IPS DF 6.9 (cell line): ENCODE measurements around the gene EGFL7.

Experiments used
- DNase-seq: peaks from one replicate; pipeline ENCODE4 v3.0.0-alpha.2; 2013; ENCODE audit warnings: low read depth, low spot score
- H3K27ac ChIP-seq: one replicate; pipeline ENCODE4 v1.5.1; 2013; ENCODE audit warnings: low read length, control low read depth
- H3K27me3 ChIP-seq: 2 replicates; pipeline ENCODE4 v1.6.1; 2013; ENCODE audit warnings: mild to moderate bottlenecking, low read length; ENCODE audit not compliant: control insufficient read depth, insufficient read depth
- H3K36me3 ChIP-seq: 2 replicates; pipeline ENCODE4 v1.6.1; 2013; ENCODE audit warnings: low read length; ENCODE audit not compliant: control insufficient read depth, insufficient read depth
- H3K4me1 ChIP-seq: 2 replicates; pipeline ENCODE4 v1.6.1; 2013; ENCODE audit warnings: low read length; ENCODE audit not compliant: control insufficient read depth, insufficient read depth
- H3K4me3 ChIP-seq: 2 replicates; pipeline ENCODE4 v1.5.1; 2013; ENCODE audit warnings: mild to moderate bottlenecking, low read length
- H3K9me3 ChIP-seq: 2 replicates; pipeline ENCODE4 v1.6.1; 2013; ENCODE audit warnings: low read length, inconsistent platforms; ENCODE audit not compliant: control insufficient read depth, insufficient read depth
- WGBS: extraction: QIAGEN DNeasy Blood & Tissue Kit; methylation state at CpG from one replicate; pipeline ENCODE4 v1.1.7; 2013; ENCODE audit warnings: mixed read lengths, missing lambda C conversion rate; ENCODE audit not compliant: insufficient read length, insufficient coverage; 5-methylcytosine and 5-hydroxymethylcytosine counted together

EGFL7 gene

DNA sequence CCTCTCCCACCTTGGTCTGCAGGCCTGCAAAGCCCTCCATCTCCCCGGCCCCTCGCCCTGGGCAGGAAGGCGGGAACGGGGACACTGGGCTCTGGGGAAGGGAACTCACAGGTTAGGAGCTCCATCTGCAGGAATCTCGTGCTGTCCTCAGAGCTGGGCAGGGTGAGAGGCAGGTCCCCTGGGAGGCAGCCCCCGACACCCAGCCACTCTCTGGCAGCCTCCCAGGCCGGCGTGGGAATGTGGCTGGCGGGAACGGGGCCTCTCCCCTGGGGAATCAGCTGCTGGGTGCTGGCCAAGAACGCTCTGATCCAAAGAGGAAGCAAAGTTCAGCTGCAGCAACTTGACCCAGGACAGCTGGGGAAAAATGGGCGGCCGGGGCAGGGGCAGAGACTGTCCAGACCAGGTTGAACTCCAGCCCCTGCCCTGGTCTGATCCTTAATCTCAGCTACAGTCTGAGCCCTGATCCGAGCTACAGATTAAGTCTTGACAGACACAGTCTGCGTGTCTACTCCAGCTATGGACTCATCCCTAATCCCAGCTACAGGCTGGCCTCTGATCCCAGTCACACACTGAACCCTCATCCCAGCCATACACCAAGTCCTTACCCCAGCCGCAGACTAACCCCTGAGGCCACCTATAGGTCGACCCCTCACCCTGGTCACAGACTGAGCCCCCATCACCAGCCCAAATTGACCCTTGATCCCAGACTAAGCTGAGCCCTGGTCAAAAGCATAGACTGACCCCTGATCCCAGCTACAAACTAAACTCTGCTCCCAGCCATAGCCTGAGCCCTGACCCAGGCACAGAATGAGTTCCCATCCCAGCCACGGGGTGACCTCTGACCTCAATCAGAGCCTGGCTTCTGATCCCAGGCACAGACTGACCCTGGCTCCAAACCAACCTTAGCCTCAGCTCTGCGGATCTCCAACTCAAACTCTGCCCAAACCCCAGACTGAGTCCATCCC, 37.3 kb upstream of the EGFL7 start:
- WGBS: no CpG with 5 or more reads among the region's 19 CpGs
- no peak overlapping the region for H3K27ac ChIP-seq
- no peaks in the 10 kb centered on the region for H3K36me3 ChIP-seq
- no peaks in the 10 kb centered on the region for H3K27me3 ChIP-seq
- no peaks in the 10 kb centered on the region for H3K9me3 ChIP-seq
- no peak overlapping the region for H3K4me3 ChIP-seq
- 0 out of 2 replicates have a peak, but pooled peaks cover 1% of the 10 kb centered on the region for H3K4me1 ChIP-seq
- DNase-seq: no peak

DNA sequence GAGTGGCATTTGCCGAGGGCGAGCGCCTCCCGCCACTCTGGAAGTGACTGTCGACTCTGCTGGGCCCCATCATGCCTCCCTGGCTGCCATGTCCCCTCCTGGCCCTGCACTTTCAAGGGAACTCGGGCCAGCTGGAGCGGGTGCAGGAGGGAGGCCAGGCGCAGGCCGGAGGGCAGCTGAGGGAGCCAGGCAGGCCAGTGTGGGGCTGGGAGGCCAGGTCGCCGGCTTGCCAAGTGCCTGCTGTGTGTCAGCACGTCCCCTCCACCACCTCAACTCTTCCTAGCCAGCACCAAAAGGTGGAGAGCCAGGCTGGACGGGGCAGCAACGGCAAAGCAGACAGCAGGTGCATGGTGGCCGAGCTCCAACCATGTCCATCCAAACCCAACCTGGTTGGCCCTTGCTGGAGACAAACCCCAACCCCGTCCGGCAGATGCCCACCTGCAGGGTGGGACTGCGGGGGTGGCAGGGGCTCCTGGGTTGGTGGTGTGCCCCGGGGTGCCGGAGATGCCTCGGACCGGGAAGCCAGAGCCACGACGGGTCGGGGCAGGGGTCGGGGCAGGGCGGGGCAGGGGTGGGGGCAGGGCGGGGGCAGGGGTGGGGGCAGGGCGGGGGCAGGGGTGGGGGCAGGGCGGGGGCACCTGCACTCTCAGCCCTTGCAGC, 36.5 kb upstream of the EGFL7 start:
- H3K9me3 ChIP-seq: no peaks in the 10 kb centered on the region
- no peak overlapping the region for H3K4me3 ChIP-seq
- no peak overlapping the region for H3K27ac ChIP-seq
- 0 out of 2 replicates have a peak, but pooled peaks cover 1% of the 10 kb centered on the region for H3K4me1 ChIP-seq
- WGBS: no CpG with 5 or more reads among the region's 30 CpGs
- H3K36me3 ChIP-seq: no peaks in the 10 kb centered on the region
- no peak for DNase-seq
- no peaks in the 10 kb centered on the region for H3K27me3 ChIP-seq

DNA sequence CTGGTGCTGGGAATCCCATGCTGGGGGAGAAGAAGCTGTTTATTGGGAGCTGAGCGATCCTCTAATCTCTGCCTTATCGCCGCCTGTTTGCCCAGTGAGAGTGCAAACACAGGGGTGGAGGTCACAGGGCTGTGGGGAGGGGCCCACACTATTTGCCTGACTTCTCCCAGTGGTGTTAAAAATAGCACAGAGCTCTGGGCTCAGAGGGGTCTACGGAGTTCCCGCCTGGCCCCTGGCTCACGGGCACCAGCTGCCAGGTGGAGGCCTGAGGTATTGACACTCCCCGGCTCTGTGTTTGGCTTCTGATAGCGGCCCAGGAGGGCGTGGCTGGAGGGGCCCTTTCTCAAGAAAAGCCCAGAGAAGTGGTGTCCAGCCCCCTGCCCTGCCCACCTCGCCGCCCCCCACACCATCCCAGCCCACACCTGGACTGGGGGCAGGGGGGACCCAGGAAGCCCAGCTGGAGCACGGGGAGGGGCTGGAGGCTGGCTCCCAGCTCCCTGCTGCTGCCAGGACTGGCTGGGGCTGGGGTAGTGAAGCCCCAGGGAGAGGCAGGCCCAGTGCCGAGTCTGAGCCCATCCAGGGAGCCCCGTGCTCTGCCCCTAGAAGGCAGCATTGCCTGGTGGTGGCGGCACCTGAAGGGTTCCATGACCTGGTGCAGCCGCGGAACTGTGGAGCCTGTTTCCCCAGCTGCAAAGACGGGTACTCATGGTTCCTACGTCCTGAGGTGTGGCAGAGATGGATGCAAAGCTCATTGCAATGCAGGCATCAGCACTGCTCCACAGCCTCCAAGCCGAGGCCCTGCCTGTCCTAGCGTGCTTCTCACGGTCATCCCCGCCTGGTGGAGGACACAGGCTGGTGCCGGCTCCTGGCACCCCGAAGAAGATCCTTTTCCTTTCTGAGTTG, 35.7 kb upstream of the EGFL7 start:
- H3K27ac ChIP-seq: no peak overlapping the region
- no peak for DNase-seq
- H3K4me3 ChIP-seq: no peak overlapping the region
- H3K27me3 ChIP-seq: no peaks in the 10 kb centered on the region
- H3K9me3 ChIP-seq: no peaks in the 10 kb centered on the region
- H3K36me3 ChIP-seq: no peaks in the 10 kb centered on the region
- no CpG with 5 or more reads among the region's 25 CpGs for WGBS
- H3K4me1 ChIP-seq: no peaks in the 10 kb centered on the region

DNA sequence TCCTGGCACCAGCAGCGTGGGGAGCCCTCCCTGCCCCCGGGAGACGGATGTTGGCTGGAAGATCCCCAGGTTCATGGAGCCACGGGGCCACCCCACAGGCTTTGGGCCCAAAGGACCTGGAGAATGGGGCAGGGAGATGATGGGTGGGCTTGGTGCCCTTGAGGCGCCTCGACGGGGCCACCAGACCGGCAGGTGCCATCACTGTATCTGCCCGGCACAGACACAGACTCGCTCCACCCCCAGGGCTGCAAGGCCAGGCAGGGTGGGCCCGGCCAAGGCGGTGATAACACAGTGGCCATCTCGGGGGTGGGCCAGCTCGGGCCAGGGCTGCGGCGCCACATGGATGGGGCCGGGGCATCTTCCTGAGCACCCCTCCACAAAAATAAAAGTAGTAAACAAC, 35.0 kb upstream of the EGFL7 start:
- Histone ChIP-seq H3K27me3 (no peaks in the 10 kb centered on the region), H3K4me1 (no peaks in the 10 kb centered on the region)
- WGBS: no CpG with 5 or more reads among the region's 17 CpGs

DNA sequence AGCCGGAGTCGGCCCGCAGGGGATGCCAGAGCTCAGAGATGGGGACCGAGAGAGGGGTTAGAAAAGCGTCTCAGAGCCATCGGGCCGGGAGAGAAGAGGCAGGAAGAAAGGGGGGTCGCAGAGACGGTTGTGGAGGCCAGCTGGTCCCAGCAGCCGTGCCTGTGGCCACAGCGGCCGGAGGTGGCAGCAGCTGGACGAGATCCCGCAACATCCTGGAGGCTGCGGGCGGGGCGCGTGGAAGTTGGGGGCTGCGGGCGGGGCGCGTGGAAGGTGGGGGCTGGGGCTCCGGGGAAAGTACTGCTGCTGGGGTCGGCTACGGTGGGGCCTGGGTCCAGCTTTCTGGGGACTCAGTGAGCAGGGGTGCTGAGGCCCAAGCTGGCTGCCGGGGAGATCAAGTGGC, 34.4 kb upstream of the EGFL7 start:
- Histone ChIP-seq H3K9me3 (no peaks in the 10 kb centered on the region), H3K4me1 (no peaks in the 10 kb centered on the region), H3K27ac (no peak overlapping the region), H3K27me3 (no peaks in the 10 kb centered on the region), H3K4me3 (no peak overlapping the region), H3K36me3 (no peaks in the 10 kb centered on the region)
- no CpG with 5 or more reads among the region's 26 CpGs for WGBS
- DNase-seq: no peak

More for the DNA sequence above, 35.0 kb upstream of the EGFL7 start:
- no peaks in the 10 kb centered on the region for H3K36me3 ChIP-seq
- H3K9me3 ChIP-seq: no peaks in the 10 kb centered on the region
- no peak for DNase-seq
- H3K4me3 ChIP-seq: no peak overlapping the region
- H3K27ac ChIP-seq: no peak overlapping the region

DNA sequence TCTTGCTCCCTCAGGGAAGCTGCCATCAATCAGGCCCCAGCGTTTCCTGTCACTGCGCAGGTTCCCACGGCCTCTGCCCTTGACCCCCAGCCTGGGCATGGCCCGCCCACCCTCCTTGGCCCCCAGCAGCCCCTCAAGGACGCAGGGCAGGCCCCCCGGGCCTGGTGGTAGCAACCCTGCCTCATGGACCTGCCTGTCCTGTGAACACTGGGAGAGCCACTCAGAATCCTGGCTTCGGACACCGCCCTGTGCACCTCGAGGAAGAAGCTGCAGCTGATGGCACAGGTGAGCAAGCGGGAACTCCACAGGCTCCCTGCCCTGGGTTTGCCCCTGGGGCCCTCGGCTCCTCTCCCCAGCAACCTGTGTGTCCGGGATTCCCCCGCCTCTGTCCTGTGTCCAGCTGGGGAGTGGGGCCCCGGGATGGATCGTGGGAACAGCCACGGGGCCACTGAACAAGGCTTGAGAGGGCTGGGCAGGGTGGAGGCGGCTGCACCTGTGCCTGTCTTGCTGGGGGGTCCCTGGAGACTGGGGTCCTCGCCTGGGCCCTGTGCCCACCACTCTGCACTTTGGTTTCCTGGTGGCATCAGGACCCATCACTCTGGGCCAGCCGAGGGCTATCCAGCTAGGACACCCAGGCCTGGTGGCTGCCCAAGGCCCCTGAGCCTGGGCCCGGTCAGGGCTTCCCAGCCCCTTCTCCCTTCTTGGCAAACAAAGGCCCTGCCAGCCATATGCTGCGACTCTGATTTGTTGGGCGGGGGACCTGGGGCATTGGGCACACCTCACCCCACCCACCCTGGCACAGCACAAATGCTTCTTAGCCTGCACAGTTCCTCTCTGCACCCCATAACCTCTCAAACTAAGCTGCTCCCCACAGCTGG, 33.5 kb upstream of the EGFL7 start:
- Histone ChIP-seq H3K4me3 (no peak overlapping the region), H3K9me3 (no peaks in the 10 kb centered on the region), H3K27me3 (no peaks in the 10 kb centered on the region), H3K27ac (no peak overlapping the region), H3K4me1 (no peaks in the 10 kb centered on the region), H3K36me3 (no peaks in the 10 kb centered on the region)
- DNase-seq: no peak
- no CpG with 5 or more reads among the region's 22 CpGs for WGBS

DNA sequence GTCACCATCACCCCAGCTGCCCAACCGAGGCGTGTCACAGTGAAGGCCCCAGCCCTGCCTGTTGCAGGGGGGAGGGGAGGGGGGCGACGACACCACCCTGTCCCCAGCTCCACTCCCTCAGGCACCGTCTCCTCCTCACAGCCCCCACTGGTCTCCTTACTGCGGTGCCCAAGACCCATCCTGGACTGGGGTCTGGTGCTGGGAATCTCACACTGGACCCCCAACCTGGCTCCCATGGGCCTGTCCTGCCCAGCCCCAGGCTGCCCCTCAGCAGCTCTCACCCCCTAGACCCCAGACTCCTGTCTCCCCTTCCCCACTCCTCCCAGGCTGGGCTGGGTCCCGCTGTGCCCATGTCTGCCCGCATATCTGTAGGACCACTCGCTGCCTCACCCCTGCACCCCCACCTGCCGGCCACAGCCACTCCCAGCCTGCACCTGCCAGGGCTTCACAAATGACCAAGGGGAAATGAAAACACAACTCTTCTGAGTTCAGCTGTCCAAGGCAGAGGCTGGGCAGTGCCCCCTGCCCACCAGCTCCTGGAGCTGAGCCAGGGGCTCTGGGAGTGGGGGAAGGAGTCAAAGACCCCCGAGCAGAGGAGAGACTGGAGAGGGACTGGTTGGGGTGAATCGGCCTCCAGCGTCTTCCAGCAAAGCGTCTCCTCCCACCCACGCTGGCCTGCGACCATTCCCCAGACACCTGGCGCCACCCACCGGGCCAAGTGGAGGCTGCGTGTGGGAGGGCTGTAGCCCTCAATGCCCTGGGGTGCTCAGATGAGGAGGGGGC, 32.6 kb upstream of the EGFL7 start:
- H3K36me3 ChIP-seq: no peaks in the 10 kb centered on the region
- H3K4me3 ChIP-seq: no peak overlapping the region
- no peak for DNase-seq
- no peaks in the 10 kb centered on the region for H3K27me3 ChIP-seq
- H3K9me3 ChIP-seq: no peaks in the 10 kb centered on the region
- no CpG with 5 or more reads among the region's 19 CpGs for WGBS
- H3K4me1 ChIP-seq: no peaks in the 10 kb centered on the region
- no peak overlapping the region for H3K27ac ChIP-seq

DNA sequence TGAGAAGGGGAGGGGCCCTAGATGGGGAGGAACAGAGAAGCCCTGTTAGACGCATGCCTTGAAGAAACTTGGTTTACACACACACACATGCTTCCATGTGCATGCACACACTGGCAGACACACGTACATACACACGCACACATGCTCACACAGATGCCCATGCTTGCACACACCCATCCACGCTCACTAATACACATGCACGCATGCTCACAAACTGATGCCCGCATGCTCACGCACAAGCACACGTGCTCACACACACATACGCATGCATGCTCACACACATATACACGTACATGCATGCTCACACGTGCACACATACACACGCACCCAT, 32.1 kb upstream of the EGFL7 start:
- no peaks in the 10 kb centered on the region for H3K4me1 ChIP-seq
- H3K4me3 ChIP-seq: no peak overlapping the region
- H3K27me3 ChIP-seq: no peaks in the 10 kb centered on the region
- no CpG with 5 or more reads among the region's 12 CpGs for WGBS
- H3K27ac ChIP-seq: no peak overlapping the region
- H3K36me3 ChIP-seq: no peaks in the 10 kb centered on the region
- H3K9me3 ChIP-seq: no peaks in the 10 kb centered on the region
- no peak for DNase-seq
